ENCODE measurements around the gene C2orf15. TPM values are rescaled to one million over a fixed set of nuclear protein-coding genes. Genes with fewer than 3 reads are reported as not detected.

The C2orf15 gene, protein sequence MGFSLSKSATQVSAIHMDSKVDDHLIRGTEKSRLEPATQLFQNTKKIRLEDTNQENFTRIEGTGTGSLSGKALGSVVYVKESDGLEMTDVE
- total RNA-seq, result not detected in 2 replicates

GRCh38 chr2:99141110-99142108 lies at the start of gene C2orf15:
TSS of gene C2orf15 (plus strand) at chr2:99141707. CDS start at chr2:99150559, 8,852 bp downstream.

DNA sequence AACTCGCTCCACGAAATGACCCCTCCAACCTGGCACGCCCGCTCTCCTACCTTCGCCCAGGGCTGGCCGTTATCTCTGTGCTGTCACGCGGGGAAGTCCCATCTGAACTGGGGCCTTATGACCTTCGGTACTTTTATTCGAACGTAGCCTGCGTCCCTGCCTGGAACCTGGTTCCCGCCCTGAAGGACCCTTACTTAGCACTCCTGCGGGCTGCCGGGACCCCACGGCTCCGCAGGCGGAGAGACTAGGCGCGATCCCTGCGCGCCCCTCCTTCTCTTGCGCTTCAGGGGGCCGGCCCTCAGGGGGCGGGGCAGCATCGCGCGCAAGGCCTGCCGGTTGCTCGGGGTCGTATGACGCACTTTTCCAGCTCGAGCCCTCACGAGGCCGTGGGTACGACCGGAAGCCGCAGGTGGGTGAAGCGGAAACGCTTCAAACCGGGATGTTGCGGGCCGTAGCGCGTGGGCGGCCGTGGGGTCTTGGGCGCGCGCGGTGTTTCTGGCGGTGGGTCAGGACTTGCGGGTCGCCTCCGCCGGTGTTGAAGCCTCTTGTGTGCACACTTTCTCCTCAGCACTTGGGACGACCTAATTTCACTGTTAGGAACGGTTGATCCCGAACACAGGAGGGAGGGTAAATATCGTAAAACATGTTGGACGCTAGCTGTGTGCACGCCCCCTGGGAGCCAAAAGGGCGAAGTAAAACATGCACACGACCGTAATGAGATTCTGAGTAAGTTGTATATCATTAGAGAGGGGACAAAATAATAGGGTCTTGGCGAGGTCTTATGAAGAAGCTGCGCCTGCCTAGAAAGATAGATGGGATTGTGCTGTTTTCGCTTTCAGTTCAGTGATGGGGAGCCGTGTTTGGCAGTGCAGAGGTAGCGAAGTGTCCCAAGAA lies 13.4 kb downstream of the C2orf15 start, which contains the start of the genes LIPT1 and TSGA10:
TSS of gene LIPT1 (plus strand) at position 325 of the 894 bp plus-strand sequence. CDS start 6,991 bp downstream, outside the sequence.
TSS of gene TSGA10 (minus strand) at position 300 of the 894 bp plus-strand sequence. CDS start 45,503 bp downstream, outside the sequence.

DNA sequence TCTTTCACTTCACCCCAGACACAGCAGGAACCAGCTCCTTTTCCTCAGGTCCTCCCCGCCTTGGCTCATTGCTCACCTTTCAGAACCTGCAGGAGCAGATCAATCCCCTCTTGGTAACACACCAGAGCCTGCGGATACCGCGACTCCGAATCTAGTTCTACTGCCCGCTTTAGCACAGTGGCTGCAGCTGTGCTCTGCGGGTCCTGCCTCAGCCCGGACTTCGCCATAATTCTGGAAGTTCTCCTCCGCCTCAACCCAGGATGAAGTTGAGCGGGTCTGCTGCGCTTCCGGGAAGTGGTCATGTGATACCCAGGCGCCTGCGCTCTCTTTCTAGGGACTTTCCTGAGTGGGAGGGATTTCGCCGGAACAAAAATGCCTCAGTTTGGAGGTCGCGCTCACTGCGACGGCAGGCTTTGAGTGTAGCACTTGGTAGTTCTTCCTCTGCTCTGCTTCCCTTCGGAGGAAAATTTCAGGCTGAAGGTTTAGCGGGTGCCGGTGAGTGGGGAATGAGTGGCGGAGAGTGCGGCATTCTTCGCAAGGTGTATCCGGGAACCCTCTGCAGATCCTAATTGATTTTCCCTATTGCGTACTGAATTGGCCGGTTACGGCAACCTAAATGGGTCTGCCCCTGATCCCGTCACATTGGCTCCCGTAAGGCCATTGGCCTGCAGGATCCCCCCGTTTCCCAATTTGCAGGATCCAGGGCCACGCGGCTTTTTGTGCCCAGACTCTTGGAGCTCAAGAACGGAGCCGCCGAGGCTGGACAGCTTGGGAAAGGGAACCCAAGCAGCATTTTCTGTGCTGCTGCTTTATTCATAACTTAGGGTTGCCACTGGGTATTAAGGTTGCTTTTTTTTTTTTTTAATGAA lies 39.5 kb downstream of the C2orf15 start, which contains the start of the genes MITD1 and MRPL30:
TSS of gene MITD1 (minus strand) at position 304 of the 869 bp plus-strand sequence. CDS start at position 227, 77 bp downstream.
TSS of gene MRPL30 (plus strand) at position 430 of the 869 bp plus-strand sequence. CDS start 5,020 bp downstream, outside the sequence.

Other genes starting within 250 kb of the C2orf15 start
- 0.32 TPM in 1 of 2 replicates, not detected in the other for gene CRACDL, start 205.5 kb upstream of the C2orf15 start, total RNA-seq
- 0.16 and 0.18 TPM in 2 replicates for gene TSGA10, start 13.2 kb downstream of the C2orf15 start, total RNA-seq
- 11.8 and 13.5 TPM in 2 replicates for gene LIPT1, start 13.3 kb downstream of the C2orf15 start, total RNA-seq
- gene MITD1, start 39.4 kb downstream of the C2orf15 start, total RNA-seq, result 13.8 and 15.5 TPM in 2 replicates
- 23.5 and 26.5 TPM in 2 replicates for gene MRPL30, start 39.5 kb downstream of the C2orf15 start, total RNA-seq
- gene LYG2, start 114.0 kb downstream of the C2orf15 start, total RNA-seq, result not detected in 2 replicates
- not detected in 2 replicates for gene LYG1, start 159.5 kb downstream of the C2orf15 start, total RNA-seq
- 33.9 and 55.1 TPM in 2 replicates for gene TXNDC9, start 194.6 kb downstream of the C2orf15 start, total RNA-seq
- 9.6 and 16.4 TPM in 2 replicates for gene EIF5B, start 195.7 kb downstream of the C2orf15 start, total RNA-seq

Data from cardiac atrium fibroblast (primary cell).